Endothelial cell of umbilical vein (primary cell): Measurements from ENCODE around the gene DNAH11.

Experiments used
- EZH2 ChIP-seq: IDR thresholded peaks from 2 replicates; pipeline ENCODE4 v1.6.1; 2012; ENCODE audit warnings: borderline replicate concordance, low read depth, mild to moderate bottlenecking, moderate library complexity, low read length, inconsistent platforms; ENCODE audit not compliant: severe bottlenecking
- JUN ChIP-seq: IDR thresholded peaks from 2 replicates; pipeline ENCODE4 v1.6.1; 2011; ENCODE audit warnings: borderline replicate concordance, low read depth; ENCODE audit not compliant: insufficient read length, insufficient read depth
- MYC ChIP-seq: IDR thresholded peaks from one replicate; pipeline ENCODE4 v1.6.1; 2011; ENCODE audit warnings: mild to moderate bottlenecking, low read depth, low read length
- POLR2A ChIP-seq: IDR thresholded peaks from 2 replicates; pipeline ENCODE4 v1.6.1; 2012; ENCODE audit warnings: low read depth, mild to moderate bottlenecking, control low read depth, low read length
- POLR2AphosphoS5 ChIP-seq: IDR thresholded peaks from 2 replicates; pipeline ENCODE4 v1.6.1; 2012; ENCODE audit warnings: low read depth, mild to moderate bottlenecking, control low read depth, low read length, moderate library complexity; ENCODE audit not compliant: insufficient read depth
- TF ChIP-seq, protein P1 (sequence below), 2 donors: IDR thresholded peaks; 1 replicate in 1 of 2; 2 replicates in 1 of 2; pipeline ENCODE4 v1.5.1; 2011; ENCODE audit warnings: low read length in 2 of 2, mild to moderate bottlenecking in 2 of 2, moderate library complexity in 2 of 2, control low read depth in 1 of 2, inconsistent platforms in 1 of 2, low read depth in 1 of 2; ENCODE audit not compliant: insufficient read depth in 1 of 2; ENCODE audit errors: extremely low read depth in 1 of 2

DNA sequence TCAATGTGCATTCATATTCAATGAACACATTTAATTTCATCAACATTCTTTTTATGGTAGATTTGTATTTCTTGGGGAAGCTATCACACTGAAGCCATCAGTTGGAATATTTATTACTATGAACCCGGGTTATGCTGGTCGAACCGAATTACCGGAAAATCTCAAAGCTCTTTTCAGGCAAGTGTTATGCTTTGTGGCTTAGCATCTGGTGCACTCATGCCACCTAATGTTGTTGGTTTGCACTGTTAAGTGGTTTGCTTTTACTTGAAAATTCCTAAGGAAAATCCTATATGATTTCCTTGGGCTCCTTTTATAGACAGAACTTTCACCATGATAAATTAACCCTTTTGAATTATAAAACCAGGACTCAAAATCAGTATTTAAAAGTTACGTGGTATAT, 147.9 kb downstream of the DNAH11 start:
- no peak for TF ChIP-seq POLR2A
- TF ChIP-seq, protein P1, sequence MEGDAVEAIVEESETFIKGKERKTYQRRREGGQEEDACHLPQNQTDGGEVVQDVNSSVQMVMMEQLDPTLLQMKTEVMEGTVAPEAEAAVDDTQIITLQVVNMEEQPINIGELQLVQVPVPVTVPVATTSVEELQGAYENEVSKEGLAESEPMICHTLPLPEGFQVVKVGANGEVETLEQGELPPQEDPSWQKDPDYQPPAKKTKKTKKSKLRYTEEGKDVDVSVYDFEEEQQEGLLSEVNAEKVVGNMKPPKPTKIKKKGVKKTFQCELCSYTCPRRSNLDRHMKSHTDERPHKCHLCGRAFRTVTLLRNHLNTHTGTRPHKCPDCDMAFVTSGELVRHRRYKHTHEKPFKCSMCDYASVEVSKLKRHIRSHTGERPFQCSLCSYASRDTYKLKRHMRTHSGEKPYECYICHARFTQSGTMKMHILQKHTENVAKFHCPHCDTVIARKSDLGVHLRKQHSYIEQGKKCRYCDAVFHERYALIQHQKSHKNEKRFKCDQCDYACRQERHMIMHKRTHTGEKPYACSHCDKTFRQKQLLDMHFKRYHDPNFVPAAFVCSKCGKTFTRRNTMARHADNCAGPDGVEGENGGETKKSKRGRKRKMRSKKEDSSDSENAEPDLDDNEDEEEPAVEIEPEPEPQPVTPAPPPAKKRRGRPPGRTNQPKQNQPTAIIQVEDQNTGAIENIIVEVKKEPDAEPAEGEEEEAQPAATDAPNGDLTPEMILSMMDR (IDR thresholded peaks at IDR 0.05; ENCODE audit: extremely low read depth in 1 of 2, insufficient read depth in 1 of 2, low read depth in 1 of 2, low read length in 2 of 2): no peak
- TF ChIP-seq JUN: no peak
- TF ChIP-seq EZH2: no peak
- TF ChIP-seq POLR2AphosphoS5: no peak
- TF ChIP-seq MYC: no peak
